ENCODE data around the gene FGA. TPM values are rescaled to one million over a fixed set of nuclear protein-coding genes. Genes with fewer than 3 reads are reported as not detected.

The FGA gene
- polyA plus RNA-seq, 1 donor (not counting 4 experiments of a cell fraction or from before 2014, with no cell fraction given): not detected

GRCh38 chr4:154559141-154559493 lies 31.4 kb downstream of the FGA start:
- Histone ChIP-seq H4K20me1 (ENCODE audit: control insufficient read depth, extremely low read depth, insufficient read depth, low read length) (no peaks in the 10 kb centered on the region), H3K4me2 (ENCODE audit: control insufficient read depth, extremely low read depth, insufficient read depth, low read depth, low read length) (no peak overlapping the region), H3K79me2 (ENCODE audit: control insufficient read depth, insufficient read depth, low read length) (no peaks in the 10 kb centered on the region), H3K9me1 (ENCODE audit: control insufficient read depth, extremely low read depth, insufficient read depth, low read length) (no peaks in the 10 kb centered on the region), H3K4me1 (ENCODE audit: control insufficient read depth, extremely low read depth, insufficient read depth, low read length) (no peaks in the 10 kb centered on the region), H3K36me3 (ENCODE audit: control insufficient read depth in 2 of 2, extremely low read depth in 1 of 2, insufficient read depth in 2 of 2, low read length in 2 of 2) (no peaks in the 10 kb centered on the region), H3K27ac (ENCODE audit: control insufficient read depth, insufficient read depth, low read length) (no peak overlapping the region), H3K9ac (ENCODE audit: control insufficient read depth, extremely low read depth, insufficient read depth, low read length) (no peak overlapping the region), H3K4me3 (ENCODE audit: control insufficient read depth in 2 of 3, extremely low read depth in 1 of 3, insufficient read depth in 2 of 3, low read depth in 1 of 3, low read length in 3 of 3) (no peak overlapping the region), H2AFZ (ENCODE audit: control insufficient read depth, low read length) (no peak overlapping the region), H3K9me3 (ENCODE audit: control insufficient read depth, low read depth, low read length) (no peaks in the 10 kb centered on the region), H3K27me3 (ENCODE audit: control insufficient read depth, extremely low read depth, insufficient read depth, low read length) (no peaks in the 10 kb centered on the region)
- no peak for FAIRE-seq
- no peak for DNase-seq (ENCODE audit: low read depth, low spot score)
- dilution Hi-C loops (cut with MboI; ENCODE audit: extremely low pct_ligation_motif_present, low sequenced_read_pairs): no loop called here
- TF ChIP-seq CTCF (optimal IDR thresholded peaks at IDR 0.05 in 1 of 3, IDR thresholded peaks at IDR 0.05 in 1 of 3, conservative IDR thresholded peaks at IDR 0.05 in 1 of 3; ENCODE audit: extremely low read depth in 1 of 3, insufficient read depth in 2 of 3, low read length in 3 of 3): no peak
- no peak for TF ChIP-seq EZH2 (IDR thresholded peaks at IDR 0.05; ENCODE audit: low read length)

GRCh38 chr4:154551872-154552686 lies 38.5 kb downstream of the FGA start:
- H4K20me1 ChIP-seq (ENCODE audit: control insufficient read depth, extremely low read depth, insufficient read depth, low read length): no peaks in the 10 kb centered on the region
- peak; percentile 59 to 79 (median 69) for TF ChIP-seq CTCF (optimal IDR thresholded peaks at IDR 0.05 in 1 of 3, IDR thresholded peaks at IDR 0.05 in 1 of 3, conservative IDR thresholded peaks at IDR 0.05 in 1 of 3; ENCODE audit: extremely low read depth in 1 of 3, insufficient read depth in 2 of 3, low read length in 3 of 3)
- TF ChIP-seq EZH2 (IDR thresholded peaks at IDR 0.05; ENCODE audit: low read length): no peak
- no peak overlapping the region for H3K4me2 ChIP-seq (ENCODE audit: control insufficient read depth, extremely low read depth, insufficient read depth, low read depth, low read length)
- no peaks in the 10 kb centered on the region for H3K27me3 ChIP-seq (ENCODE audit: control insufficient read depth, extremely low read depth, insufficient read depth, low read length)
- DNase-seq (ENCODE audit: low read depth, low spot score) (peak; percentile 49), FAIRE-seq (no peak)
- H3K4me3 ChIP-seq (ENCODE audit: control insufficient read depth in 2 of 3, extremely low read depth in 1 of 3, insufficient read depth in 2 of 3, low read depth in 1 of 3, low read length in 3 of 3): no peak overlapping the region
- H3K9ac ChIP-seq (ENCODE audit: control insufficient read depth, extremely low read depth, insufficient read depth, low read length): no peak overlapping the region
- no peak overlapping the region for H3K27ac ChIP-seq (ENCODE audit: control insufficient read depth, insufficient read depth, low read length)
- H3K9me1 ChIP-seq (ENCODE audit: control insufficient read depth, extremely low read depth, insufficient read depth, low read length): no peaks in the 10 kb centered on the region
- H3K36me3 ChIP-seq (ENCODE audit: control insufficient read depth in 2 of 2, extremely low read depth in 1 of 2, insufficient read depth in 2 of 2, low read length in 2 of 2): peaks cover 0 to under 1% of the 10 kb centered on the region in 2 experiments
- H3K9me3 ChIP-seq (ENCODE audit: control insufficient read depth, low read depth, low read length): no peaks in the 10 kb centered on the region
- dilution Hi-C loops (cut with MboI; ENCODE audit: extremely low pct_ligation_motif_present, low sequenced_read_pairs): no loop called here
- H2AFZ ChIP-seq (ENCODE audit: control insufficient read depth, low read length): no peak overlapping the region
- peaks cover 17% of the 10 kb centered on the region for H3K4me1 ChIP-seq (ENCODE audit: control insufficient read depth, extremely low read depth, insufficient read depth, low read length)
- peaks cover 28% of the 10 kb centered on the region for H3K79me2 ChIP-seq (ENCODE audit: control insufficient read depth, insufficient read depth, low read length)

Measured in keratinocyte (primary cell).